SK-N-MC (cell line): Measurements from ENCODE around the gene GDPD4.

Experiments
- EZH2 ChIP-seq: fragments of 200-600 bp; sonication (generic); IDR thresholded peaks from one replicate; pipeline ENCODE4 v1.6.1; 2017; ENCODE audit warnings: antibody characterized with exemption
- POLR2AphosphoS5 ChIP-seq: IDR thresholded peaks from 2 replicates; pipeline ENCODE4 v1.6.1; 2012; ENCODE audit warnings: mild to moderate bottlenecking, low read depth, low read length, borderline replicate concordance

- TF ChIP-seq EZH2: no peak
- TF ChIP-seq POLR2AphosphoS5: no peak
These were observed 50.4 kb downstream of the GDPD4 start for GRCh38 chr11:77250881-77251640.
